Mammary epithelial cell (primary cell): ENCODE results near the gene GNAS-AS1.

Source experiments
- CTCF ChIP-seq, 2 donors: IDR thresholded peaks in 1 of 2; conservative IDR thresholded peaks in 1 of 2; 2 replicates each; pipeline ENCODE4 v1.5.1; 2011 to 2012; ENCODE audit warnings: inconsistent platforms in 2 of 2, low read length in 2 of 2, mild to moderate bottlenecking in 2 of 2, control low read depth in 1 of 2, low read depth in 1 of 2; ENCODE audit not compliant: insufficient read depth in 1 of 2; ENCODE audit errors: extremely low read depth in 1 of 2
- EZH2 ChIP-seq: IDR thresholded peaks from 2 replicates; pipeline ENCODE4 v1.6.1; 2012; ENCODE audit warnings: low read length, inconsistent platforms, borderline replicate concordance

DNA sequence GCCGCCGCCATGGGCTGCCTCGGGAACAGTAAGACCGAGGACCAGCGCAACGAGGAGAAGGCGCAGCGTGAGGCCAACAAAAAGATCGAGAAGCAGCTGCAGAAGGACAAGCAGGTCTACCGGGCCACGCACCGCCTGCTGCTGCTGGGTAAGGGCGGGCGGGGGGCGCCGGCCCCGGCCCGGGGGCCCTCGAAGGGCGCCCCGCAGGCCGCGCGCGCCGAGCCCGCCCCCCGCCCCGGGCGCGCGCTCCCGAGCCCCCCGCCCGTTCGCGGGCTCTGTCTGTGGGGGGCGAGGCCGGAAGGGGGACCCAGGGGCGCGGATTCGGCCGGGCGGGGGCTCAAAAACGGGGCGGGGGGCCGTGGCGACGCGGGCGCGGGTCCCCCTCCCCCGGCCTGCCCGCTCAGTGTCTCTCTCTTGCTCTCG, 41.0 kb upstream of the GNAS-AS1 start:
- TF ChIP-seq CTCF (conservative IDR thresholded peaks at IDR 0.05 in 1 of 2, IDR thresholded peaks at IDR 0.05 in 1 of 2; ENCODE audit: extremely low read depth in 1 of 2, insufficient read depth in 1 of 2, low read depth in 1 of 2, low read length in 2 of 2) (no peak), EZH2 (no peak)
